Measurements from ENCODE around the gene LRRC72. TPM values are rescaled to one million over a fixed set of nuclear protein-coding genes. Genes with fewer than 3 reads are reported as not detected.

Gene LRRC72
- total RNA-seq, 6 donors from 2014 or later = not detected

GRCh38 chr7:16619979-16620408 is 93.4 kb downstream of the LRRC72 start:
- Histone ChIP-seq H3K27ac (no peak overlapping the region), H3K4me1 (no peaks in the 10 kb centered on the region), H3K9me3 (no peaks in the 10 kb centered on the region), H3K36me3 (peaks cover 0 to 50% (median 9%) of the 10 kb centered on the region in 4 donors), H3K4me3 (no peak overlapping the region), H3K27me3 (no peaks in the 10 kb centered on the region)
- DNase-seq (no peak), ATAC-seq (ENCODE audit: low FRiP score in 2 of 2) (no peak)
- TF ChIP-seq EP300 (IDR thresholded peaks at IDR 0.05) (no peak), CTCF (IDR thresholded peaks at IDR 0.05) (no peak), POLR2AphosphoS5 (IDR thresholded peaks at IDR 0.05) (no peak), POLR2A (IDR thresholded peaks at IDR 0.05) (no peak)
- WGBS, 2 donors = 92 to 95% methylated on average over 2 of the region's 2 CpGs

GRCh38 chr7:16626388-16626787 is 99.8 kb downstream of the LRRC72 start:
- no peaks in the 10 kb centered on the region for H3K9me3 ChIP-seq
- no peak overlapping the region for H3K27ac ChIP-seq
- no peak overlapping the region for H3K4me3 ChIP-seq
- no peak for TF ChIP-seq POLR2AphosphoS5 (IDR thresholded peaks at IDR 0.05)
- TF ChIP-seq POLR2A (IDR thresholded peaks at IDR 0.05) = no peak
- TF ChIP-seq CTCF (IDR thresholded peaks at IDR 0.05) = no peak
- 45 to 89% methylated on average over 2 of the region's 2 CpGs for WGBS, 2 donors
- no peaks in the 10 kb centered on the region for H3K27me3 ChIP-seq
- H3K4me1 ChIP-seq = no peaks in the 10 kb centered on the region
- DNase-seq = no peak
- peaks cover 0 to 32% (median 2%) of the 10 kb centered on the region in 4 donors for H3K36me3 ChIP-seq
- no peak for ATAC-seq (ENCODE audit: low FRiP score in 2 of 2)

- no peak for TF ChIP-seq EP300 (IDR thresholded peaks at IDR 0.05)
- no peak for TF ChIP-seq CTCF (IDR thresholded peaks at IDR 0.05)
- no peak for TF ChIP-seq POLR2A (IDR thresholded peaks at IDR 0.05)
- TF ChIP-seq POLR2AphosphoS5 (IDR thresholded peaks at IDR 0.05) = no peak
- Histone ChIP-seq H3K9me3 (no peaks in the 10 kb centered on the region), H3K36me3 (peaks cover 0 to 27% (median 2%) of the 10 kb centered on the region in 4 donors), H3K4me3 (no peak overlapping the region), H3K4me1 (no peaks in the 10 kb centered on the region), H3K27me3 (no peaks in the 10 kb centered on the region), H3K27ac (no peak overlapping the region)
- DNase-seq (no peak), ATAC-seq (ENCODE audit: low FRiP score in 2 of 2) (no peak)
- 79 to 92% methylated on average over 2 of the region's 2 CpGs for WGBS, 2 donors
Measured at GRCh38 chr7:16627236-16627635, 100.6 kb downstream of the LRRC72 start.

- 81 to 100% methylated on average over 1 of the region's 1 CpG for WGBS, 2 donors
- Histone ChIP-seq H3K36me3 (peaks cover 0 to 5% (median 0%) of the 10 kb centered on the region in 4 donors), H3K4me1 (peaks cover 0 to 12% (median 6%) of the 10 kb centered on the region in 4 donors), H3K4me3 (no peak overlapping the region), H3K27me3 (no peaks in the 10 kb centered on the region), H3K27ac (no peak overlapping the region), H3K9me3 (no peaks in the 10 kb centered on the region)
- no peak for ATAC-seq (ENCODE audit: low FRiP score in 2 of 2)
- TF ChIP-seq EP300 (IDR thresholded peaks at IDR 0.05) = no peak
- no peak for TF ChIP-seq POLR2A (IDR thresholded peaks at IDR 0.05)
- TF ChIP-seq POLR2AphosphoS5 (IDR thresholded peaks at IDR 0.05) = no peak
- TF ChIP-seq CTCF (IDR thresholded peaks at IDR 0.05) = no peak
- DNase-seq = no peak
Measured at GRCh38 chr7:16630654-16631053, 104.0 kb downstream of the LRRC72 start.

Other genes starting within 250 kb of the LRRC72 start
- gene CRPPA, start 105.3 kb upstream of the LRRC72 start, total RNA-seq = 1 to 10 TPM; 1.0 to 3.3 (median 2.4) TPM
- gene SOSTDC1, start 61.1 kb upstream of the LRRC72 start, total RNA-seq = 10 to 100 TPM in 3 of 6 donors, 1 to 10 TPM in 3; 3.1 to 37.5 (median 9.4) TPM
- gene ANKMY2, start 118.9 kb downstream of the LRRC72 start, total RNA-seq = 10 to 100 TPM in 5 of 6 donors, 1 to 10 TPM in 1; 5.8 to 16.3 (median 12.7) TPM
- 10 to 100 TPM; 27.9 to 63.7 (median 31.9) TPM for gene BZW2, start 119.4 kb downstream of the LRRC72 start, total RNA-seq
- gene TSPAN13, start 226.9 kb downstream of the LRRC72 start, total RNA-seq = 100 to 1,000 TPM in 4 of 6 donors, 10 to 100 TPM in 2; 16.8 to 178 (median 139) TPM